ENCODE measurements around the gene MISP.

MISP gene

DNA sequence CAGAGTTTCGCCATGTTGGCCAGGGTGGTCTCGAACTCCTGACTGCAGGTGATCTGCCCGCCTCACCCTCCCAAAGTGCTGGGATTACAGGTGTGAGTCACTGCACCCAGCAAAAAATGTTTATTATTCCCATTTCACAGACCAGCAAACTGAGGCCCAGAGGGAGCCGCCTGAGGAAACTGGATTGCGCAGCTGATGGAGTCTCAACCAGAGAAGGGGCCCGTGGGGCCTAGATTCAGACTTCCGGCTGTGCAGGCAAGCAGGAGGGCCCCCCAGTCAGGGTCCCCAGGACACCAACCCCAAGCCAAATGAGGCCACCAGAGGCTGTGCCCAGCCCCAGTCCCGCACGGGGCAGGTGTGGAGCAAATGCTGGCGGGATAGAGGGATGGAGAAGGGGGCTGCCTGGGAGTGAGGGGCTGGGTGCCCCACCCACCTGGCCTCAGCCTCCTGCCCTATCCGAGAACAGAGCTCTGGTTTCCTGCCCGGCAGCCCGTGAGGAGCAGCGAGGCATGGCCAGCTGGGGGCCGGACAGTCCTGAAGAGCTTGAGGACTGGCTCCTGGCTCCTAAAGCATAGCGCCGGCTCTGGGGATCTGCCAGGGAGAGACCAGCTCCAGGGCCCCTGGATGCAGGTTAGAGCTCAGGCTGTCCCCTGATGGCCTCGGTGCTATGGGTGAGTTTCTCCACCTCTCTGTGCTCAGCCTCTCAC, 22.0 kb downstream of the MISP start:
- no peak for DNase-seq (ENCODE audit: low read depth in 3 of 3)

DNA sequence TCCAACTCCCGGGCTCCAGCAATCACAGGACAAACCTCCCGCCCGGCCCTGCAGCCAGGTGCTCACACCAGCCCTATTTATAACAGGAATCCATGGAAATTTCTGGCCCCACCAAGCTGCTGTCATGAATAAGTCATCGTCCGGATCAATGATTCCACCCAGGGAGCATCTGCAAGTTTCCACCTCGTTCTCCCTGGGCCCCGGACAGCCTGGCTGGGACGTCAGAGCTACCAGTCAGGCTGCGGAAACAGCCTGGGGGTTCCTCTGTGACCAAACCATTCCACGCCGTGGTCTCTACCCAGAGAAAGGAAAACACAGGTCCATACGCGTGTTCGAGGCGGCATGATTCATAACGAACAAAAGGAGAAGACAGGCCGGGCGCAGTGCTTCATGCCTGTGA, 25.6 kb downstream of the MISP start:
- DNase-seq (ENCODE audit: low read depth in 3 of 3): no peak

DNA sequence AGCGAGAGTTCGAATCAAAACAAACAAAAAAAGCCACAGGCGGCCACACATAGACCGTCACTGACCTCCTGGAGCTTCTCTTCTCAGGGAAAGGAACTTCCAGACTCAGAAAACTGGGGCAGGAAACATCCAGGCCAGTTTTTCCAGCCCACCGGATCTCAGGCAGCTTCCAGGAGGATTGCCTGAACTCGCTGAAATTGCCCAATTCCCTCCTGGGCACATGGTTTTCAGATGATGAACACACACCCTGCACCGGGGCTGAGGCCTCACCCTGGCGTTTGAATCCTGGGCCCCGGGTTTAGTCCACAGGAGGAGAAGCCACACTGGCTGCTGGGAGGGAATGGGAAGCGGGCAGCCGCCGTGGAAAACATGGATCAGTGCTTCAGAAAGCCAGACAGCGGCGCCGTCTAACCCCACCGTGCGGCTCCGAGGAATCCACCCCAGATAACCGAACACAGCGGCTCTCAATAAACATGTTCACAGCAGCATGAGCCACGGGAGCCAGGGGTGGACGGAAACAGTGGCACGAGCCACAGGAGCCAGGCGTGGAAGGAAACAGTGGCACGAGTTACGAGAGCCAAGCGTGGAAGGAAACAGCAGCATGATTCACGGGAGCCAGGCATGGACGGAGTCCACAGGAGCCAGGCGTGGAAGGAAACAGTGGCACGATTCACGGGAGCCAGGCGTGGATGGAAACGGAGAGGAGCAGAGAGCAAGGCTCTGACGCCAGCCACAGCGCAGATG, 28.2 kb downstream of the MISP start:
- DNase-seq (ENCODE audit: low read depth in 3 of 3): no peak

DNA sequence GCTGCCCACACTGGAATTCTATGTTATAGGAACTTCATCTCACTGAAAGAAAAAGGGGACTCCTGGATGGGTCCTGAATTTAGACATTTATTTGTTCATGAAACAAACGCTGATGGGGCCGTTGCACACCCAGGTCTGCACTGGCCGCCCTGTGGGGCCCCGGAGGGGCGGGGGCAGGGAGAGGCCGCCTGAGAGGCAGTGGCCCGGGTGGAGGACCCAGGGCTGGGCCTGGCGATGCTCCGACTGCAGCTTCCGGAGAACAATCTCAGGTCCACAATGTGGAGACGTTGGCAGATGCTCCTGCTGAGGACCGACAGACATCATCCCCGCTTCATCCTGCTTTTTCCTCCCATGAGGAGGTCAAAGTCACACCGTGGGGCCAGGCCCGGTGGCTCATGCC, 30.0 kb downstream of the MISP start:
- DNase-seq (ENCODE audit: low read depth in 3 of 3): no peak

DNA sequence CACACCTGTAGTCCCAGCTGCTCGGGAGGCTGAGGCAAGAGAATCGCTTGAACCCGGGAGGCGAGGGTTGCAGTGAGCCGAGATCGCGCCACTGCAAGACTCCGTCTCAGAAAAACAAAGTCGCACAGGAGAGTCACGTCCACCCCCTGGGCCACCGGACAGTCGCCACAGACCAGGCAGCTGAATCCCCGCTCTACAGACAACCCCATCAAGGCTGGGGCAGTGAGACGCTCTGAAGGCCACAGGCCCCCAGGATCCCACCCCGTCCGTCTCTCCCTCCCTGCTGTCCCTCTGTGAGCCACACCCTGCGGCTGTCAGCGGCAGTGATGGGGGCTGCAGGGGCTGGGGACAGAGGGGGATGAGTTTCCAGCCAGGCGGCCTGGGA, 30.9 kb downstream of the MISP start:
- no peak for DNase-seq (ENCODE audit: low read depth in 3 of 3)

DNA sequence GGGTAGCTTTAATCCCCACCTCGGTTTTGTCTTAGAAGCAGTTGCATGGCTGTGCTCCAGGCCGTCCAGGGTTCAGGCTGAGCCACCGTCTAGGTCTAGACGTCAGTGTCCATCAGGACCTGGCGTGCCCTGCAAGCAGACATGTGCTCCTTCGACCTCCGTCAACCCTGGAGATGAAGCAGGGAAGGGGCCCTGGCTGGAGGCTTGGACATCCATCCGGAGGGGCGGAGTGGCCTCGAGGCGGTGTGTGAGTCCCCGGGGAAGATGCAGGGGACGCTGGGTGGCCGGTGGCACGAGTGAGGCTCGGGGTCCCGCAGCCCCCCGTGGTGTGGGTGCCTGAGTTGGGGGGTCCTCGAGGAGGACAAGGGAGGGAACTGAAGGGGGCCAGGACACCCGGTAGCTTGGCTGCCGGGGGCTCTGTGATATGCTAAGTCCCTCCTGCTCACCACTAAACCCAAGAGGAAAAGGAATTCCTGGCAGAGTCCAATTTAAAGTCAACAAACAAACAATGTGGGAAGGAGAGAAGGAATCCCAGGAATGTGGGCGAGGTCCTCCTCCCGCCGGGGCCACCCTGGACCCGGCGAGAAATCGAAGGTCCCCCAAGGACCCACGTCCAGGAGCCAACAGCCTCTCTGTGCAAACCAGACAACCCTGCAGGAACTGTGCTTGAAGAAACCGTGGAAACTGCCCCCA, 31.4 kb downstream of the MISP start:
- no peak for DNase-seq (ENCODE audit: low read depth in 3 of 3)

DNA sequence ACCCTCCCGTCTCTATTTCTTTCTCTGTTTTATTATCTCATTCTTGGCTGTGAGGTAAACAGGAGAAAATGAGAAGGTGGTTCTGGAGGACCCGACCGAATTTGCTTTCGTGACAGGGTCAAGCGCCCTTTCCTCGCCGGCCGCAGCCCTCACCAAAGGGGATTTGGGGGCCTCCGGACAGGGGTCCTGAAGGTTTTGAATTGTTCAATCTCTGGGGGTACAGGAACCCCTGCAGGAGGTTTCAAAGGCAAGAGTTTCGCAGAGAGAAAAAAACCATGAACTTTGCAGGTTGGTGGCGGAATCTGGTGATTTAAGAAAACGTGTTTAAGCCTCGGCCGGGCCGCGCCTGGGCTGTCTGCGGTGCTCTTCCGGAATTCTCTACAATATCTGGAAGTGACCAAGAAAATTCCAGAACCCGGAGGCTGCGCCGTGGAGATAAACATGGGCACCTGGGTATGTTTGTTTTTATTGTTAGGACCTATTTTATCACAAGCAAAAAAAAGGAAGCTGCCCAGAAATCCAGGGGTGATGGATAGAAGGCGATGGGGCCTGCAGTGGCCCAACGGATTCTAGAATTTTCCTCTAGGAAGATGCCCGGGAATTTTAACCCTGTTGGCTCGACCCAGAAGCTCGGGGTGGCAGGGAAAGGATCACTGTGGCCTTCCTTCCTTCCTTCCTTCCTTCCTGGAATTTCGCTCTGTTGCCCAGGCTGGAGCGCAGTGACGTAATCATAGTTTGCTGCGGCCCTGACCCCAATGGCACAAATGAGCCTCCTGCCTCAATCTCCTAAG, 32.2 kb downstream of the MISP start:
- DNase-seq (ENCODE audit: low read depth in 3 of 3): no peak

DNA sequence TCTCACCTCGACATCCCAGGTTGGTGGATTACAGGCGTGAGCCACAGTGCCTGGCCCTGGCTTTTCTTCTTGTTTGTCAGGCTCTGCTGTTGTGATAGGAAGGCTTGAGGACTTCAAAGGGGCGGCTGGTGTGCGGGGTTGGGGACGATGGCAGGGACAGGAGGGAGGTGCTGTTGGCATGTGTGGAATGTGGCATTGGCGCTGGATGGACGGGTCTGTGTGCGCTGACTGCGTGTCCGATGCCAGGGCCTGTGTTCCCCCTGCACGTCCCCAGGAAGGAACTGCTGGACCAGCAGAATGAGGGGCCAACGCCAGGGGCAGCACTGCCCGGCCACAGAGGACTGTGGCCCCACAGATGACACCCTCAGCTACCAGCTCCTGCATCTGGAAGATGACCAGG, 33.6 kb downstream of the MISP start:
- DNase-seq (ENCODE audit: low read depth in 3 of 3): no peak

DNA sequence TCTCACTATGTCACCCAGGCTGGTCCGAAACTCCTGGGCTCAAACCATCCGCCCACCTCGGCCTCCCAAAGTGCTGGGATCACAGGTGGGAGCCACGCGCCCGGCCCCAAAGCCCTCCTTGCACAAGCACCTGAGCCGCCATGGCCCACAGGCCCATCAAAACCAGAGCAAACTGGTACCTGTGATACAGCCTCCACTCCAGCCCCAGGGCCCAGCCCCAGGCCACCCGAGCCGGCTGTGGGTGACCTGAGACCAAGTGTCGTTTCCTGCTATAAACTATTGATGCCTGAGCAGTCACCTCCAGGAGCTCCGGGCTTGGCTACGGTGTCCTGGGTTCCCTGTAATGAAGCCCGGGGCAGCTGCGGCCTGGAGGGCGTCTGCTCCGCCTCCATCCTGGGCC, 36.6 kb downstream of the MISP start:
- no peak for DNase-seq (ENCODE audit: low read depth in 3 of 3)

DNA sequence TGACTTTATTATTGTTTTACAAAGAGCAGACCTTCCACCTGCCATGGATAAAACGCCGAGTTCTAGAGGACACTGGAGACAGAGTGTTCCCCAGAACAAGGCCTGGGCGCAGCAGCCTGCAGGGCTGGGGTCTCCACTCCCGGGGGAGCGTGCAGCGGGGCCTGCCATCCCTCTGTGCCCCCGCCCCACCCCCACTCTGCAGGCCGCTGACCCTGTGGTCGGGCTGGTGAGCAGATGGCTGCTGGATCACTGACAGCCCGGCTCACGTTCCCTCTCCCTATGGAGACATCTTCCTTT, 37.7 kb downstream of the MISP start:
- DNase-seq (ENCODE audit: low read depth in 3 of 3): no peak

DNA sequence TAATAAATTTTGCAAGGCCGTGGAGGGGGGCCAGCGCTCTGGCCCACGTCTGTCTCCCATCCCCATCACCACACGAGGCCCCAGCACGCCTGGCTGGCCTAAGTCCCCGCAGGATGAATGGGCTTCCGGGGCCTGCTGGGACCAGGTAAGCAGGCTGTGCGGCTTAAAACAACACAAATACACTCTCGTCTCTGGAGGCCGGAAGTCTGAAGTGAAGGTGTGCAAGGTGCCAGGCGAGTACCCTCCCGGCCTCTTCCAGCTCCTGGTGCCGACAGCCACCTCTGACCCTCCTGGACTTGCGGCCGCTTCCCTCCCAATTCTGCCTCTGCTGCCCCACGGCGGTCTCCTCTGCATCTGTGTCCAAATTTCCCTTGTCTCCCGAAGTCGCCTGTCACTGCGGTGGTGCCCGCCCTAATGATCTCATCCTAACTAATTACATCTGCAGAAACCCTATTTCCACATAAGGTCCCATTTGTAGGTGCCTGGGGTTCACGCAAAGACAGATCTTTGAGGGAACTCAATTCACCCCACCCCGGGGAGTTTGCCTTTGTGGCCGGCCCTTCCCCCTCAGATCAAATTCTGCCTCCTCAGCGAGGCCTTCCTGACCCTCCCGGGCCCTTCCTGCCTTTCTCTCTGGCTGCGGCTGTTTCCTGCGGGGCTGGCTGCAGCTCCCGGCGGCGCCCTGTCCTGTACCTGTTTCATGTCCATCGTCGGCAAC, 38.2 kb downstream of the MISP start:
- DNase-seq (ENCODE audit: low read depth in 3 of 3): no peak

DNA sequence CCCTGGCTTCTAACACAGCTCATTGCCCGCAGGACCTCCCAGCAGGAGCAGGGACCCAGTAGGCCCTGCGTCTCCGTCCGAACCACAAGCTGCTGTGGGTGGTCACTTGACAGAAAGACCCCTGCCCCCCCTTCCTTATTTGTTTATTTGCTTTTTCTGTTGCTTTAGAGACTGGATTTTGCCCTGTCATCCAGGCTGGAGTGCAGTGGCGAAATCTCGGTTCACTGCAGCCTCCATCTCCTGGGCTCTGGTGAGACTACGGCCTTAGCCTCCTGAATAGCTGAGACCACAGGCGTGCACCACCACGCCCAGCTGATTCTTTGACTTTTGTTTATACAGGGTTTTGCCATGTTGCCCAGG, 38.8 kb downstream of the MISP start:
- DNase-seq (ENCODE audit: low read depth in 3 of 3): no peak

DNA sequence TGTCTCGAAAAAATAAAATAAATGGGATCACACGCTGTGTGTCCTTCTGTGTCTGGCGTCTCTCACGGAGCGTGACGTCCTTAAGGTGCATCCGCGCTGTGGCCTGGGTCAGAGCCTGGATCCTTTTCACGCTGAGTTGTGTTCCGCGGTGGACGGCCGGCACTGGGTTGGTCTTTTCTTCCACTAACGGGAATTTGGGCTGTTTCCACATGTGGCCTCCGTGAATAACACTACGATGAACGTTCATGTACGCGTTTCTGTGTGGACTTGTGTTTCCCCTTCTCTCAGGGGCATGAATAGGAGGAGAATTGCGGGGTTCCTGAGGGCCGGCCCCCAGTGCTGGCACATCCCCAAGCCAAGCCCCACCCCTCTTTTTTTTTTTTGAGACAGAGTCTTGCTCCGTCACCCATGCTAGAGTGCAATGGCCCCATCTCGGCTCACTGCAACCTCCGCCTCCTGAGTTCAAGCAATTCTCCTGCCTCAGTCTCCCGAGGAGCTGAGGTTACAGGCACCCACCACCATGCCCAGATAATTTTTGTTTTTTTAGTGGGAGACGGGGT, 40.2 kb downstream of the MISP start:
- DNase-seq (ENCODE audit: low read depth in 3 of 3): no peak

DNA sequence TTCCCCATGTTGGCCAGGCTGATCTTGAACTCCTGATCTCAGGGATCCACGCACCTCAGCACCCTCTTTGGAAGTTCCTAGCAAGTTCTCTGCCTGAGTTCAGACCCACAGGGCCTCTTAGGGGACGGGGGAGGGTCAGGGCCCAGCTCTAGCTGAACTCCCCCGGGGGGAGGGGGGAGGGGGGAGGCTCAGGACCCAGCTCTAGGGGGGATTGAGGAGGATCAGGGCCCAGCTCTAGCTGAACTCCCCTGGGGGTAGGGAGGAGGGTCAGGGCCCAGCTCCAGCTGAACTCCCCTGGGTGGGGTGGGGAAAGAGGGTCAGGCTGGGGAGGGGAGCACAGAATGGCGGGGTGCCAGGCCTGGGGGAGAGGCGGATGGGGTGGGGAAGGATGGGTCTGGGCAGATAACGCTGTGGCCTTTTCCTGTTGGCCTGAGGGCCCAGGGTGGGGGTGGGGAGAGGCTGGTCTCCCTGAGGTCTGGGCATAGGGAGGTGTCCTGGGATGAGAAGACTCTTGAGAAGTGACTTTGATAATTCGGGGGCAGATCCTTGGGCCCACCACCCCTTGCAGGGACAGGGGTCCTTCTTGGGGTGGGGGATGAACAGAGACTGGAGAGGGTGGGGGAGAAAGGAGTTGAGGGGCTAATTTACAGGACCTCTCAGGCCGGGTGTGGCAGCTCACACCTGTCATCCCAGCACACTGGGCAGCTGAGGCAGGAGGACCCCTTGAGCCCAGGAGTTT, 40.8 kb downstream of the MISP start:
- DNase-seq (ENCODE audit: low read depth in 3 of 3): no peak

DNA sequence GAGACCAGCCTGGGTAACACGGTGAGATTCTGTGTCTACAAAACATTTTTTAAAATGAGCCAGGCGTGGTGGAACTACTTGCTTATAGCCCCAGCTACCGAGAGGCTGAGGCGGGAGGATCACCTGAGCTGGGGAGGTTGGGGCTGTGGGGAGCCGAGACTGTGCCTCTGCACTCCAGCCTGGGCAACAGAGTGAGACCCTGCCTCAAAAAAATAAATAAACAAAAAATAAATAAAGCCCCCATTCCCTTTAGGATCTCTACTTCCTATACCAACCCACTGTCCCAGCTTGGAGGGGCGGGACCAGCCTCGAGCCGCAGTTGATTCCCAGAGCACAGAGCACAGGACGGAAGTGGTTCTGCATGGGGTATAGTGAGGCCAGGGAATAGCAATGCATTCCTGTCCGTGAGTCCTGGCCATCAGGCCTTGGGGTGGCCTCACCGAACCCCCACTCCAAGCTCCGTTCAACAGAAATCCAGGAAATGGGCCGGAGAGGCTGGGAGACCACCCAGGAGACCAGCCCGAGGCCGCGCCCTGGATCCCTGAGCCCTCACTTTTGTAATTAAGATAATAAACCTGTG, 41.5 kb downstream of the MISP start:
- no peak for DNase-seq (ENCODE audit: low read depth in 3 of 3)

DNA sequence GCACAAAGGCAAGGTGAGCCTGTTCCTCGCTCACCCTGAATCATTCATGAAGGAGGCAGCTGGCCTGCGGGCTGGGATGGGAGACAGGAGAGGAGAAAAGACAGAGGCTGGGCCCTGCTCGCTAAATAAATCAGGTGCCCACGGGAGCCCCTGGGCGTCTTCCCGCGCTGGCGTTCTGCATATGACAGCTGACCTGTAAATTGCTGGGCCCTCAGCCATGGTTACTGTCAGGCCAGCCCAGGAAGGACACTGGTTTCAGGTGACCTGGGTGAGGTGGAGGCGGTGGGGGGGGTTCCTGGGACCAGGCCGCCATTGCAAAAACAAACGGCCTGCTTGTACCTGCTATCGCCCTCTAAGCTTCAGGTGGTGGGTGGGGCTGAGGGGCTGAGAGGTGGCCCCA, 42.9 kb downstream of the MISP start:
- no peak for DNase-seq (ENCODE audit: low read depth in 3 of 3)

DNA sequence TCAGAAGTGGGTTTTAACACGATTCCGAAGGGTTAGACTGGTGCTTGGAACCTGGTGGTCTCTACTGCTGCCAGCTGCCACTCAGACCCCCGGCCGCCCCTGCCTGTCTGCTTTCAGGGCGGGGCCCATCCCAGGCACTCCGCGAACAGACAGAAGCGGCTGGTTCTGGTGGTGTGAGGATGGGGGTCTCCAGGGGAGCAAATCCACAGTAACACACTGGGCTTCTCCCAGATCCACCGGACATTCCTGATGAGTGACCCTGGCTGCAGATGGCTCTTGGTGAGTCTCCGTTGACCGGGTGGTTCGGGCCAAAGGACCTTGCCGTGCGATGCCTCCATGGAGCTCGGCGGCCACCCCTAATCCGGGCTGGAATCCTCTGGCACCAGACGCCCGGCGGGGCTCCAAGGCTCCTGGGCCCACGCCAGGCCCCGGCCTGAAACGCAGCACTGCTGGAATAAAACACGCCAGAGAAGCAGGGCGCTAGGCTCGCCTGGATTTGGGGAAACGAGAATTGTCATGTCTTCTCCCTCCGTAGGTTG, 44.2 kb downstream of the MISP start:
- no peak for DNase-seq (ENCODE audit: low read depth in 3 of 3)

DNA sequence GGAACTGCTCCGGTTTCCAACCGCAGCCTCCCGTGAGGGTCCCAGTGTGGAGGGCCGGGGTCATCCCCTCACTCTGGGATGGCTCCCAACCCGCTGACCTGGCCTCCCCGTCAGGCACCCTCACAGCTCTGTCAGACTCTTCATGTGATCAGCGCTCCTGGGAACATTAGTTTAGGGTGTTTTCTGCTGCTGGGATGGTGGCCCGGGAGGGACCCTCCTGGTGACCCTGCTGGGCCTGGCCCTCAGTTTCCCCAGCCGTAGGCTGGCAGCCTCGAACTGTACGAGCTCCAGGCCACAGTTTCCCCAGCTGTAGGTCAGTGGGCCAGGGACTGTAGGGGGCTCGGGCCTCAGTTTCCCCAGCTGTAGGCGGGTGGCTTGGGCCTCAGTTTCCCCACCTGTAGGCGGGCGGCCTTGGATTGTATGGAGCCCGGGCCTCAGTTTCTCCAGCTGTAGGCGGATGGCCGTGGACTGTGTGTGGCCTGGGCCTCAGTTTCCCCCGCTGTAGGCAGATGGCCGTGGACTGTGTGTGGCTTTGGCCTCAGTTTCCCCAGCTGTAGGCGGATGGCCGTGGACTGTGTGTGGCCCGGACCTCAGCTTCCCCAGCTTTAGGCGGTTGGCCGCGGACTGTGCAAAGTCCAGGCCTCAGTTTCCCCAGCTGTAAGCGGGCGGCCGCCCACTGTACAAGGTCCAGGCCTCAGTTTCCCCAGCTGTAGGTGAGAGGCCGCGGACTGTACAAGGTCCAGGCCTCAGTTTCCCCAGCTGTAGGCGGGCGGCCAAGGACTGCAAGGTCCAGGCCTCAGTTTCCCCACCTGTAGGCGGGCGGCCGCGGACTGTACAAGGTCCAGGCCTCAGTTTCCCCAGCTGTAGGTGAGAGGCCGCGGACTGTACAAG, 45.0 kb downstream of the MISP start:
- no peak for DNase-seq (ENCODE audit: low read depth in 3 of 3)

Data from stimulated activated CD4-positive, alpha-beta T cell treated with anti-CD3 and anti-CD28 coated beads, TNF-alpha, amount 100 ng/mL, for 24 hours (primary cell).